GM12878 (cell line): ENCODE measurements around the gene GSG1L2. TPM values are rescaled to one million over a fixed set of nuclear protein-coding genes. Genes with fewer than 3 reads are reported as not detected.

Experiments
- ATAC-seq: fragments of 200-7000 bp; cut with Tn5 transposase; 3 replicates; pipeline ENCODE4 v1.9.1; 2020; ENCODE audit warnings: mild to moderate bottlenecking, moderate library complexity
- BruUV-seq: library from RNA; stranded (reverse); fragments of 400-500 nt; replicated peaks from 2 replicates; lab custom pipeline; 2021; lab: Mats Ljungman, UMichigan
- CTCF ChIA-PET: fragments of 300-600 bp; sonication (Branson Sonifier 250); formaldehyde crosslinking; extraction: SDS; loops from one replicate; lab custom pipeline; 2021; ENCODE audit warnings: inconsistent platforms; lab: Yijun Ruan, JAX
- POLR2A ChIA-PET: fragments of 350-600 bp; formaldehyde crosslinking; extraction: SDS; loops from one replicate; lab custom pipeline; 2021; ENCODE audit warnings: inconsistent platforms; lab: Charles Lee
- RAD21 ChIA-PET: fragments of 300-600 bp; sonication (Branson Sonifier 250); formaldehyde crosslinking; loops from one replicate; lab custom pipeline; 2023; ENCODE audit warnings: antibody characterized with exemption; ENCODE audit not compliant: unreplicated experiment; lab: Charles Lee
- SMC1A ChIA-PET: fragments of 300-600 bp; sonication (Branson Sonifier 250); formaldehyde crosslinking; loops from one replicate; lab custom pipeline; 2023; ENCODE audit not compliant: unreplicated experiment, uncharacterized antibody; lab: Charles Lee
- DNase-seq: peaks from one replicate; pipeline ENCODE4 v3.0.0-alpha.2; 2011; ENCODE audit warnings: low read depth, low spot score
- FAIRE-seq: peaks from 3 replicates; lab custom pipeline; 2011; peaks lifted over from hg19 to GRCh38; lab: Jason Lieb, UNC
- H2AFZ ChIP-seq: 2 replicates; pipeline ENCODE4 v1.6.0; 2011; ENCODE audit warnings: low read depth, low read length, control low read depth; ENCODE audit not compliant: control insufficient read depth
- H3K27ac ChIP-seq: 2 replicates; pipeline ENCODE4 v1.5.1; 2011; ENCODE audit warnings: control low read depth; ENCODE audit not compliant: control insufficient read depth, insufficient read depth
- H3K27me3 ChIP-seq, 2 experiments: replicated peaks in 1 of 2; 2 replicates each; pipeline versions ENCODE4 v1.6.0 to v1.6.1; 2011; ENCODE audit warnings: low read length in 1 of 2; ENCODE audit not compliant: control insufficient read depth in 2 of 2, insufficient read depth in 2 of 2
- H3K36me3 ChIP-seq, 2 experiments: 2 replicates each; pipeline ENCODE4 v1.5.1; 2011; ENCODE audit warnings: low read length in 1 of 2; ENCODE audit not compliant: control insufficient read depth in 2 of 2, insufficient read depth in 2 of 2
- H3K4me1 ChIP-seq: 2 replicates; pipeline ENCODE4 v1.6.1; 2011; ENCODE audit warnings: mild to moderate bottlenecking, low read length, moderate library complexity, mixed read lengths; ENCODE audit not compliant: control insufficient read depth, insufficient read depth
- H3K4me2 ChIP-seq: 2 replicates; pipeline ENCODE4 v1.6.0; 2011; ENCODE audit warnings: control low read depth; ENCODE audit not compliant: control insufficient read depth, insufficient read depth
- H3K4me3 ChIP-seq: fragments of 200-600 bp; sonication (generic); 2 replicates; pipeline ENCODE4 v1.5.1; 2016
- H3K79me2 ChIP-seq: 2 replicates; pipeline ENCODE4 v1.6.0; 2011; ENCODE audit warnings: low read length; ENCODE audit not compliant: control insufficient read depth, insufficient read depth
- H3K9ac ChIP-seq: 2 replicates; pipeline ENCODE4 v1.8.0; 2011; ENCODE audit warnings: low read length, control low read depth, mixed read lengths; ENCODE audit not compliant: control insufficient read depth, insufficient read depth
- H3K9me3 ChIP-seq: replicated peaks from 3 replicates; pipeline ENCODE4 v1.5.1; 2011; ENCODE audit warnings: mild to moderate bottlenecking, low read length; ENCODE audit not compliant: control insufficient read depth, insufficient read depth
- H4K20me1 ChIP-seq: 2 replicates; pipeline ENCODE4 v1.6.0; 2011; ENCODE audit not compliant: control insufficient read depth, insufficient read depth
- FOS ChIP-seq: IDR thresholded peaks from 3 replicates; pipeline ENCODE4 v1.6.1; 2011; ENCODE audit warnings: borderline replicate concordance; ENCODE audit not compliant: insufficient read length; ENCODE audit errors: extremely low read depth
- HDAC6 ChIP-seq: fragments of 200-600 bp; sonication (generic); IDR thresholded peaks from one replicate; pipeline ENCODE4 v1.8.0; 2017; ENCODE audit warnings: antibody characterized with exemption; ENCODE audit not compliant: unreplicated experiment
- KDM1A ChIP-seq: fragments of 200-600 bp; sonication (generic); IDR thresholded peaks from 2 replicates; pipeline ENCODE4 v1.6.1; 2016; ENCODE audit warnings: borderline replicate concordance
- MTA3 ChIP-seq: IDR thresholded peaks from 2 replicates; pipeline ENCODE4 v1.6.1; 2012; ENCODE audit warnings: low read length, inconsistent platforms, borderline replicate concordance
- NR2C1 ChIP-seq: fragments of 450-650 bp; IDR thresholded peaks from 2 replicates; pipeline ENCODE4 v1.6.1; 2017; ENCODE audit warnings: antibody characterized with exemption, mild to moderate bottlenecking, moderate library complexity
- PAX5 ChIP-seq: IDR thresholded peaks from 2 replicates; pipeline ENCODE4 v1.6.1; 2011; ENCODE audit warnings: low read depth, low read length, borderline replicate concordance
- RFX5 ChIP-seq: IDR thresholded peaks from 2 replicates; pipeline ENCODE4 v1.6.1; 2011; ENCODE audit warnings: low read depth, low read length, improper control_type of control experiment
- WGBS: methylation state at CpG from one replicate; pipeline ENCODE4 v1.1.6; 2016; ENCODE audit warnings: low lambda C conversion rate; ENCODE audit not compliant: insufficient replicate concordance, insufficient coverage; ENCODE audit errors: missing lambda C conversion rate; 5-methylcytosine and 5-hydroxymethylcytosine counted together
- in situ Hi-C: fragments of 300-500 bp; cut with MboI; formaldehyde crosslinking; loops from 9 replicates; pipeline ENCODE4 v1.14.3; 2018; ENCODE audit warnings: mixed read lengths
- intact Hi-C: fragments of 100-400 bp; cut with micrococcal nuclease; formaldehyde crosslinking; loops from one replicate; pipeline ENCODE4 v1.14.2; 2022; ENCODE audit not compliant: unreplicated experiment
- polyA plus RNA-seq, 11 experiments: library from polyadenylated mRNA; depleted of rRNA in 4 of 11; unstranded in 6 of 11; stranded (reverse) in 5 of 11; fragments of >200 nt; fragmentation: Nextera tagmentation in 4 of 11; fragmentation: Illumina TruSeq in 1 of 11; extraction: Ambion mirVana in 4 of 11; extraction: Trizol in 1 of 11; gene quantifications; 1 replicate in 1 of 11; 2 replicates in 10 of 11; pipeline versions ENCODE4 v1.2.1 to v1.2.3, GENCODE V29; 2011 to 2016; ENCODE audit warnings: inconsistent platforms in 2 of 11, missing spikeins in 2 of 11, low read depth in 1 of 11
- total RNA-seq, 4 experiments: library from RNA; depleted of rRNA in 3 of 4; stranded (reverse); fragments of >200 nt in 3 of 4; fragmentation: Illumina TruSeq in 1 of 4; extraction: Trizol in 1 of 4; gene quantifications; 2 replicates each; pipeline versions ENCODE4 v1.2.1 to v1.2.3, GENCODE V29; 2013 to 2021
- TF ChIP-seq, protein P1 (sequence below): IDR thresholded peaks from 2 replicates; pipeline ENCODE4 v1.6.1; 2012; ENCODE audit warnings: low read depth, low read length, improper control_type of control experiment
- TF ChIP-seq, protein P2 (sequence below): fragments of 450-650 bp; IDR thresholded peaks from 2 replicates; pipeline ENCODE4 v1.6.1; 2014; ENCODE audit warnings: mild to moderate bottlenecking
- TF ChIP-seq, protein P3 (sequence below): fragments of 150-350 bp; IDR thresholded peaks from 2 replicates; pipeline ENCODE4 v1.6.1; 2014; ENCODE audit warnings: mild to moderate bottlenecking, low read depth, low read length

GSG1L2 gene
- total and polyA plus RNA-seq, 10 of the 15 experiments (the other 5 are each of a cell fraction or from before 2014, with no cell fraction given): not detected

DNA sequence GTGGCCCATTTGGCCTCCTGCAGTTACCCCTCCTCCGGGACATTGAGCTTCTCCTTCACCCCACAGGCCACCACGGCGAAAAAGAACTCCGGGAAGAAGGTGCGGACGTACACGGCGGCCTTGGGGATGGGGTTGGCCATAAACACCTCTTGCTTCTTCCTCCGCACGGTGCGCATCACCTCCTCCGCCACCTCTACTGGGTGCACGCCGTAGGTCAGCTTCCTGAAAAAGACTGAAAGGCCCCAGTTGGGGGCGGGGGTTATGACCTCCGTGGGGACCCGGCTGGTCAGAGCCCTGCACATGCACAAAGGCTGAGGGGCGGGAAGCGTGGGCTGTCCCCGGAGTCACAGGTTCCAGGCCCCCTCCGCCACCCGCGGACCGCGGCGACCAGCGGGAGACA, 50.4 kb downstream of the GSG1L2 start:
- no peak overlapping the region for H2AFZ ChIP-seq
- no peak overlapping the region for H3K4me2 ChIP-seq
- POLR2A ChIA-PET: no interaction called here
- no peaks in the 10 kb centered on the region for H3K36me3 ChIP-seq
- H3K27me3 ChIP-seq: no peaks in the 10 kb centered on the region
- TF ChIP-seq, protein P1, sequence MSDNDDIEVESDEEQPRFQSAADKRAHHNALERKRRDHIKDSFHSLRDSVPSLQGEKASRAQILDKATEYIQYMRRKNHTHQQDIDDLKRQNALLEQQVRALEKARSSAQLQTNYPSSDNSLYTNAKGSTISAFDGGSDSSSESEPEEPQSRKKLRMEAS: no peak
- TF ChIP-seq, protein P2, sequence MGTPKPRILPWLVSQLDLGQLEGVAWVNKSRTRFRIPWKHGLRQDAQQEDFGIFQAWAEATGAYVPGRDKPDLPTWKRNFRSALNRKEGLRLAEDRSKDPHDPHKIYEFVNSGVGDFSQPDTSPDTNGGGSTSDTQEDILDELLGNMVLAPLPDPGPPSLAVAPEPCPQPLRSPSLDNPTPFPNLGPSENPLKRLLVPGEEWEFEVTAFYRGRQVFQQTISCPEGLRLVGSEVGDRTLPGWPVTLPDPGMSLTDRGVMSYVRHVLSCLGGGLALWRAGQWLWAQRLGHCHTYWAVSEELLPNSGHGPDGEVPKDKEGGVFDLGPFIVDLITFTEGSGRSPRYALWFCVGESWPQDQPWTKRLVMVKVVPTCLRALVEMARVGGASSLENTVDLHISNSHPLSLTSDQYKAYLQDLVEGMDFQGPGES: no peak
- TF ChIP-seq MTA3 (no peak), PAX5 (no peak), HDAC6 (no peak), KDM1A (no peak), FOS (no peak), NR2C1 (no peak), RFX5 (no peak)
- TF ChIP-seq, protein P3, sequence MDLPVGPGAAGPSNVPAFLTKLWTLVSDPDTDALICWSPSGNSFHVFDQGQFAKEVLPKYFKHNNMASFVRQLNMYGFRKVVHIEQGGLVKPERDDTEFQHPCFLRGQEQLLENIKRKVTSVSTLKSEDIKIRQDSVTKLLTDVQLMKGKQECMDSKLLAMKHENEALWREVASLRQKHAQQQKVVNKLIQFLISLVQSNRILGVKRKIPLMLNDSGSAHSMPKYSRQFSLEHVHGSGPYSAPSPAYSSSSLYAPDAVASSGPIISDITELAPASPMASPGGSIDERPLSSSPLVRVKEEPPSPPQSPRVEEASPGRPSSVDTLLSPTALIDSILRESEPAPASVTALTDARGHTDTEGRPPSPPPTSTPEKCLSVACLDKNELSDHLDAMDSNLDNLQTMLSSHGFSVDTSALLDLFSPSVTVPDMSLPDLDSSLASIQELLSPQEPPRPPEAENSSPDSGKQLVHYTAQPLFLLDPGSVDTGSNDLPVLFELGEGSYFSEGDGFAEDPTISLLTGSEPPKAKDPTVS: no peak
- 63% methylated on average over 20 of the region's 27 CpGs for WGBS
- intact Hi-C loops (no loop called here), in situ Hi-C loops (no loop called here)
- DNase-seq (no peak), ATAC-seq (no peak), FAIRE-seq (no peak)
- no peaks in the 10 kb centered on the region for H3K9me3 ChIP-seq
- no peaks in the 10 kb centered on the region for H4K20me1 ChIP-seq
- no peak overlapping the region for H3K9ac ChIP-seq
- SMC1A ChIA-PET: no interaction called here
- RAD21 ChIA-PET: no interaction called here
- no peaks in the 10 kb centered on the region for H3K4me1 ChIP-seq
- H3K4me3 ChIP-seq: no peak overlapping the region
- CTCF ChIA-PET: interaction anchor here (1.3 kb wide), 1 partner anchor 42 kb away, joined by 3 read pairs; no protein-coding TSS in a partner anchor
- no TSS peak for BruUV-seq
- H3K27ac ChIP-seq: no peak overlapping the region
- no peaks in the 10 kb centered on the region for H3K79me2 ChIP-seq
